IPS DF 19.7 (cell line): ENCODE measurements around the gene FRAS1.

Experiments used
- DNase-seq: peaks from one replicate; pipeline ENCODE4 v3.0.0-alpha.2; 2013; ENCODE audit warnings: low read depth, low spot score

The FRAS1 gene

GRCh38 chr4:78362310-78362709 lies 305.2 kb downstream of the FRAS1 start:
- no peak for DNase-seq

GRCh38 chr4:78363031-78363570 lies 306.0 kb downstream of the FRAS1 start:
- DNase-seq: no peak

GRCh38 chr4:78369679-78370078 lies 312.6 kb downstream of the FRAS1 start:
- peak; percentile 54 for DNase-seq

- DNase-seq: no peak
Observed at GRCh38 chr4:78370631-78371372, 313.7 kb downstream of the FRAS1 start.

GRCh38 chr4:78372355-78372988 lies 315.3 kb downstream of the FRAS1 start:
- DNase-seq: no peak

- no peak for DNase-seq
Observed at GRCh38 chr4:78377555-78377954, 320.4 kb downstream of the FRAS1 start.

- DNase-seq: no peak
Observed at GRCh38 chr4:78379040-78379439, 321.9 kb downstream of the FRAS1 start.

- no peak for DNase-seq
Observed at GRCh38 chr4:78379991-78380729, 323.0 kb downstream of the FRAS1 start.

- no peak for DNase-seq
Observed at GRCh38 chr4:78386679-78387078, 329.6 kb downstream of the FRAS1 start.

GRCh38 chr4:78395642-78396041 lies 338.5 kb downstream of the FRAS1 start:
- DNase-seq: no peak

GRCh38 chr4:78396613-78397291 lies 339.6 kb downstream of the FRAS1 start:
- no peak for DNase-seq

- DNase-seq: no peak
Observed at GRCh38 chr4:78397292-78397630, 340.1 kb downstream of the FRAS1 start.

GRCh38 chr4:78409612-78410202 lies 352.6 kb downstream of the FRAS1 start:
- DNase-seq: no peak

GRCh38 chr4:78410225-78410624 lies 353.1 kb downstream of the FRAS1 start:
- DNase-seq: no peak

GRCh38 chr4:78410676-78411075 lies 353.6 kb downstream of the FRAS1 start:
- DNase-seq: no peak

GRCh38 chr4:78414116-78414515 lies 357.0 kb downstream of the FRAS1 start:
- DNase-seq: no peak

GRCh38 chr4:78417603-78418002 lies 360.5 kb downstream of the FRAS1 start:
- DNase-seq: no peak

- DNase-seq: no peak
Observed at GRCh38 chr4:78418406-78418805, 361.3 kb downstream of the FRAS1 start.

GRCh38 chr4:78423790-78424189 lies 366.7 kb downstream of the FRAS1 start:
- no peak for DNase-seq

GRCh38 chr4:78424461-78424860 lies 367.3 kb downstream of the FRAS1 start:
- DNase-seq: no peak

- DNase-seq: no peak
Observed at GRCh38 chr4:78426972-78427371, 369.8 kb downstream of the FRAS1 start.

- no peak for DNase-seq
Observed at GRCh38 chr4:78428996-78429395, 371.9 kb downstream of the FRAS1 start.
